ENCODE measurements around the gene MGMT. TPM values are rescaled to one million over a fixed set of nuclear protein-coding genes. Genes with fewer than 3 reads are reported as not detected.

Gene MGMT
- total and polyA plus RNA-seq, 2 experiments from 2014 or later: 19.3 to 21.9 TPM

DNA sequence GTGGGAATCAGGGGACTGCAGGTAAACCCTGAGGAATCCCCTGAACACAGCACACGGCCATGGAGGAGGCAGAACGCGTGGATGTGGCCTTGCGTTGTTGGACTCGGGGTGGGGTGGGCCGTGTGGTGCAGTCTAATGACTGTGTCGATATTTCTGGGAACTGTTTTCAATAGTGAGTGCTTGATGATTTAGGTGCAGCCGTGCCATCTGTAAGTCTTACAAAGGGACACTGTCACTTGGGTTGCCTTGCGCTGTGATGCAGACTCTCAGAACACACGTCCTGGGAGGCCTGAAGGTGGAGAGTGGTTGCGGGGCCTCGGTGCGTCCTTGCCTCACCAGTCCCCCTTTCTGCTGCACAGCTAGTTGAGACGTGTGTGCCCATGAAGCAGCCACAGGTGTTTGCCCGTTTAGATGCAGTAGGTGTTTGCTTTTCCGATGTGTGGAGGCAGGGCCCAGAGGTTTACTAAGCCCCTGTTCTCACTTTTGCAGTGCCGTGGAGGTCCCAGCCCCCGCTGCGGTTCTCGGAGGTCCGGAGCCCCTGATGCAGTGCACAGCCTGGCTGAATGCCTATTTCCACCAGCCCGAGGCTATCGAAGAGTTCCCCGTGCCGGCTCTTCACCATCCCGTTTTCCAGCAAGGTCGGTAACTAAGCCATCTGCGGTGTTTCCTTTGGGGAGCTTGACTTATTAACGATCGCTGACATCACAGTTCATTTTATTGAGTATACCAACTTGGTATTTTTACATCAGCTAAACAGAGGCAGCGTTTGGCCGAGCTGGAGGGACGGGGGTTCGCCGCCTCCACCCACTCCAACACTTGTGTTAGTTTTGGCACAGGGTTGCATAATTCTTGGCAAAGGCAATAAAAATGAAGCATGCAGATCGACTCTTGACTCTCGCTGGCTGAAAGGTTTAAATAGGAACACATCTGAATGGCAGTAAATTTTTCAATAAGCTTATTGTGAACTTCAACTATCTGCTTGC lies 240.7 kb downstream of the MGMT start:
- Histone ChIP-seq H3K4me3 (no peak overlapping the region), H3F3A (replicated peaks; ENCODE audit: low read depth) (no peaks in the 10 kb centered on the region), H3K4me2 (no peak overlapping the region), H3K36me3 (ENCODE audit: insufficient read depth) (no peaks in the 10 kb centered on the region), H2AFZ (no peak overlapping the region), H3K79me2 (replicated peaks; ENCODE audit: insufficient read depth) (no peaks in the 10 kb centered on the region), H4K20me1 (replicated peaks; ENCODE audit: insufficient read depth) (no peaks in the 10 kb centered on the region), H3K9me2 (ENCODE audit: insufficient read depth) (no peaks in the 10 kb centered on the region), H3K4me1 (ENCODE audit: insufficient read depth) (no peaks in the 10 kb centered on the region), H3K27me3 (ENCODE audit: insufficient read depth) (no peaks in the 10 kb centered on the region), H3K27ac (ENCODE audit: low read depth) (no peak overlapping the region)
- DNase-seq (ENCODE audit: low spot score) (no peak), ATAC-seq (no peak)
- no peak for TF ChIP-seq POLR2AphosphoS5 (IDR thresholded peaks at IDR 0.05; ENCODE audit: low read depth)
- TF ChIP-seq ZNF331 (CRISPR knock-in tag; IDR thresholded peaks at IDR 0.05; ENCODE audit: low read depth): no peak
- TF ChIP-seq EZH2phosphoT487 (IDR thresholded peaks at IDR 0.05; ENCODE audit: unreplicated experiment): no peak
- no peak for TF ChIP-seq CREB1 (CRISPR knock-in tag; IDR thresholded peaks at IDR 0.05; ENCODE audit: low read depth)
- TF ChIP-seq NANOG (IDR thresholded peaks at IDR 0.05; ENCODE audit: borderline replicate concordance): no peak
- TF ChIP-seq, protein P1, sequence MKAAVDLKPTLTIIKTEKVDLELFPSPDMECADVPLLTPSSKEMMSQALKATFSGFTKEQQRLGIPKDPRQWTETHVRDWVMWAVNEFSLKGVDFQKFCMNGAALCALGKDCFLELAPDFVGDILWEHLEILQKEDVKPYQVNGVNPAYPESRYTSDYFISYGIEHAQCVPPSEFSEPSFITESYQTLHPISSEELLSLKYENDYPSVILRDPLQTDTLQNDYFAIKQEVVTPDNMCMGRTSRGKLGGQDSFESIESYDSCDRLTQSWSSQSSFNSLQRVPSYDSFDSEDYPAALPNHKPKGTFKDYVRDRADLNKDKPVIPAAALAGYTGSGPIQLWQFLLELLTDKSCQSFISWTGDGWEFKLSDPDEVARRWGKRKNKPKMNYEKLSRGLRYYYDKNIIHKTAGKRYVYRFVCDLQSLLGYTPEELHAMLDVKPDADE (IDR thresholded peaks at IDR 0.05): no peak
- TF ChIP-seq, protein P2, sequence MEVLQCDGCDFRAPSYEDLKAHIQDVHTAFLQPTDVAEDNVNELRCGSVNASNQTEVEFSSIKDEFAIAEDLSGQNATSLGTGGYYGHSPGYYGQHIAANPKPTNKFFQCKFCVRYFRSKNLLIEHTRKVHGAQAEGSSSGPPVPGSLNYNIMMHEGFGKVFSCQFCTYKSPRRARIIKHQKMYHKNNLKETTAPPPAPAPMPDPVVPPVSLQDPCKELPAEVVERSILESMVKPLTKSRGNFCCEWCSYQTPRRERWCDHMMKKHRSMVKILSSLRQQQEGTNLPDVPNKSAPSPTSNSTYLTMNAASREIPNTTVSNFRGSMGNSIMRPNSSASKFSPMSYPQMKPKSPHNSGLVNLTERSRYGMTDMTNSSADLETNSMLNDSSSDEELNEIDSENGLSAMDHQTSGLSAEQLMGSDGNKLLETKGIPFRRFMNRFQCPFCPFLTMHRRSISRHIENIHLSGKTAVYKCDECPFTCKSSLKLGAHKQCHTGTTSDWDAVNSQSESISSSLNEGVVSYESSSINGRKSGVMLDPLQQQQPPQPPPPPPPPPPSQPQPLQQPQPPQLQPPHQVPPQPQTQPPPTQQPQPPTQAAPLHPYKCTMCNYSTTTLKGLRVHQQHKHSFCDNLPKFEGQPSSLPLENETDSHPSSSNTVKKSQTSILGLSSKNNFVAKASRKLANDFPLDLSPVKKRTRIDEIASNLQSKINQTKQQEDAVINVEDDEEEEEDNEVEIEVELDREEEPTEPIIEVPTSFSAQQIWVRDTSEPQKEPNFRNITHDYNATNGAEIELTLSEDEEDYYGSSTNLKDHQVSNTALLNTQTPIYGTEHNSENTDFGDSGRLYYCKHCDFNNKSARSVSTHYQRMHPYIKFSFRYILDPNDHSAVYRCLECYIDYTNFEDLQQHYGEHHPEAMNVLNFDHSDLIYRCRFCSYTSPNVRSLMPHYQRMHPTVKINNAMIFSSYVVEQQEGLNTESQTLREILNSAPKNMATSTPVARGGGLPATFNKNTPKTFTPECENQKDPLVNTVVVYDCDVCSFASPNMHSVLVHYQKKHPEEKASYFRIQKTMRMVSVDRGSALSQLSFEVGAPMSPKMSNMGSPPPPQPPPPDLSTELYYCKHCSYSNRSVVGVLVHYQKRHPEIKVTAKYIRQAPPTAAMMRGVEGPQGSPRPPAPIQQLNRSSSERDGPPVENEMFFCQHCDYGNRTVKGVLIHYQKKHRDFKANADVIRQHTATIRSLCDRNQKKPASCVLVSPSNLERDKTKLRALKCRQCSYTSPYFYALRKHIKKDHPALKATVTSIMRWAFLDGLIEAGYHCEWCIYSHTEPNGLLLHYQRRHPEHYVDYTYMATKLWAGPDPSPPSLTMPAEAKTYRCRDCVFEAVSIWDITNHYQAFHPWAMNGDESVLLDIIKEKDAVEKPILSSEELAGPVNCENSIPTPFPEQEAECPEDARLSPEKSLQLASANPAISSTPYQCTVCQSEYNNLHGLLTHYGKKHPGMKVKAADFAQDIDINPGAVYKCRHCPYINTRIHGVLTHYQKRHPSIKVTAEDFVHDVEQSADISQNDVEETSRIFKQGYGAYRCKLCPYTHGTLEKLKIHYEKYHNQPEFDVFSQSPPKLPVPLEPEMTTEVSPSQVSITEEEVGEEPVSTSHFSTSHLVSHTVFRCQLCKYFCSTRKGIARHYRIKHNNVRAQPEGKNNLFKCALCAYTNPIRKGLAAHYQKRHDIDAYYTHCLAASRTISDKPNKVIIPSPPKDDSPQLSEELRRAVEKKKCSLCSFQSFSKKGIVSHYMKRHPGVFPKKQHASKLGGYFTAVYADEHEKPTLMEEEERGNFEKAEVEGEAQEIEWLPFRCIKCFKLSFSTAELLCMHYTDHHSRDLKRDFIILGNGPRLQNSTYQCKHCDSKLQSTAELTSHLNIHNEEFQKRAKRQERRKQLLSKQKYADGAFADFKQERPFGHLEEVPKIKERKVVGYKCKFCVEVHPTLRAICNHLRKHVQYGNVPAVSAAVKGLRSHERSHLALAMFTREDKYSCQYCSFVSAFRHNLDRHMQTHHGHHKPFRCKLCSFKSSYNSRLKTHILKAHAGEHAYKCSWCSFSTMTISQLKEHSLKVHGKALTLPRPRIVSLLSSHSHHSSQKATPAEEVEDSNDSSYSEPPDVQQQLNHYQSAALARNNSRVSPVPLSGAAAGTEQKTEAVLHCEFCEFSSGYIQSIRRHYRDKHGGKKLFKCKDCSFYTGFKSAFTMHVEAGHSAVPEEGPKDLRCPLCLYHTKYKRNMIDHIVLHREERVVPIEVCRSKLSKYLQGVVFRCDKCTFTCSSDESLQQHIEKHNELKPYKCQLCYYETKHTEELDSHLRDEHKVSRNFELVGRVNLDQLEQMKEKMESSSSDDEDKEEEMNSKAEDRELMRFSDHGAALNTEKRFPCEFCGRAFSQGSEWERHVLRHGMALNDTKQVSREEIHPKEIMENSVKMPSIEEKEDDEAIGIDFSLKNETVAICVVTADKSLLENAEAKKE (CRISPR knock-in tag; IDR thresholded peaks at IDR 0.05): no peak
- TF ChIP-seq STAT1 (IDR thresholded peaks at IDR 0.05; ENCODE audit: unreplicated experiment): no peak
- TF ChIP-seq JUNB (IDR thresholded peaks at IDR 0.05; ENCODE audit: unreplicated experiment): no peak
- TF ChIP-seq, protein P3, sequence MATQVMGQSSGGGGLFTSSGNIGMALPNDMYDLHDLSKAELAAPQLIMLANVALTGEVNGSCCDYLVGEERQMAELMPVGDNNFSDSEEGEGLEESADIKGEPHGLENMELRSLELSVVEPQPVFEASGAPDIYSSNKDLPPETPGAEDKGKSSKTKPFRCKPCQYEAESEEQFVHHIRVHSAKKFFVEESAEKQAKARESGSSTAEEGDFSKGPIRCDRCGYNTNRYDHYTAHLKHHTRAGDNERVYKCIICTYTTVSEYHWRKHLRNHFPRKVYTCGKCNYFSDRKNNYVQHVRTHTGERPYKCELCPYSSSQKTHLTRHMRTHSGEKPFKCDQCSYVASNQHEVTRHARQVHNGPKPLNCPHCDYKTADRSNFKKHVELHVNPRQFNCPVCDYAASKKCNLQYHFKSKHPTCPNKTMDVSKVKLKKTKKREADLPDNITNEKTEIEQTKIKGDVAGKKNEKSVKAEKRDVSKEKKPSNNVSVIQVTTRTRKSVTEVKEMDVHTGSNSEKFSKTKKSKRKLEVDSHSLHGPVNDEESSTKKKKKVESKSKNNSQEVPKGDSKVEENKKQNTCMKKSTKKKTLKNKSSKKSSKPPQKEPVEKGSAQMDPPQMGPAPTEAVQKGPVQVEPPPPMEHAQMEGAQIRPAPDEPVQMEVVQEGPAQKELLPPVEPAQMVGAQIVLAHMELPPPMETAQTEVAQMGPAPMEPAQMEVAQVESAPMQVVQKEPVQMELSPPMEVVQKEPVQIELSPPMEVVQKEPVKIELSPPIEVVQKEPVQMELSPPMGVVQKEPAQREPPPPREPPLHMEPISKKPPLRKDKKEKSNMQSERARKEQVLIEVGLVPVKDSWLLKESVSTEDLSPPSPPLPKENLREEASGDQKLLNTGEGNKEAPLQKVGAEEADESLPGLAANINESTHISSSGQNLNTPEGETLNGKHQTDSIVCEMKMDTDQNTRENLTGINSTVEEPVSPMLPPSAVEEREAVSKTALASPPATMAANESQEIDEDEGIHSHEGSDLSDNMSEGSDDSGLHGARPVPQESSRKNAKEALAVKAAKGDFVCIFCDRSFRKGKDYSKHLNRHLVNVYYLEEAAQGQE (IDR thresholded peaks at IDR 0.05; ENCODE audit: unreplicated experiment): no peak
- TF ChIP-seq, protein P4, sequence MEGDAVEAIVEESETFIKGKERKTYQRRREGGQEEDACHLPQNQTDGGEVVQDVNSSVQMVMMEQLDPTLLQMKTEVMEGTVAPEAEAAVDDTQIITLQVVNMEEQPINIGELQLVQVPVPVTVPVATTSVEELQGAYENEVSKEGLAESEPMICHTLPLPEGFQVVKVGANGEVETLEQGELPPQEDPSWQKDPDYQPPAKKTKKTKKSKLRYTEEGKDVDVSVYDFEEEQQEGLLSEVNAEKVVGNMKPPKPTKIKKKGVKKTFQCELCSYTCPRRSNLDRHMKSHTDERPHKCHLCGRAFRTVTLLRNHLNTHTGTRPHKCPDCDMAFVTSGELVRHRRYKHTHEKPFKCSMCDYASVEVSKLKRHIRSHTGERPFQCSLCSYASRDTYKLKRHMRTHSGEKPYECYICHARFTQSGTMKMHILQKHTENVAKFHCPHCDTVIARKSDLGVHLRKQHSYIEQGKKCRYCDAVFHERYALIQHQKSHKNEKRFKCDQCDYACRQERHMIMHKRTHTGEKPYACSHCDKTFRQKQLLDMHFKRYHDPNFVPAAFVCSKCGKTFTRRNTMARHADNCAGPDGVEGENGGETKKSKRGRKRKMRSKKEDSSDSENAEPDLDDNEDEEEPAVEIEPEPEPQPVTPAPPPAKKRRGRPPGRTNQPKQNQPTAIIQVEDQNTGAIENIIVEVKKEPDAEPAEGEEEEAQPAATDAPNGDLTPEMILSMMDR (conservative IDR thresholded peaks at IDR 0.05; ENCODE audit: low read depth in 2 of 2): no peak
- H3K4me1 Mint-ChIP-seq: peaks cover 26% of the 10 kb centered on the region
- peaks cover 7% of the 10 kb centered on the region; the same call in 2 of the 3 replicates for H3K36me3 Mint-ChIP-seq (ENCODE audit: low read depth)
- H3K4me3 Mint-ChIP-seq: no peak overlapping the region
- H3K9me3 Mint-ChIP-seq: no peaks in the 10 kb centered on the region
- no peak overlapping the region for H3K27ac Mint-ChIP-seq
- no peaks in the 10 kb centered on the region for H3K27me3 Mint-ChIP-seq (ENCODE audit: insufficient read depth, low read depth, poor library complexity)
